ENCODE measurements around the gene ARID3C.

The ARID3C gene

GRCh38 chr9:34636791-34637355 is 8.0 kb upstream of the ARID3C start (continued):
- TF ChIP-seq PRDM2 (tag by site-specific recombination; IDR thresholded peaks at IDR 0.05; ENCODE audit: borderline replicate concordance) (no peak), ZNF202 (tag by site-specific recombination; IDR thresholded peaks at IDR 0.05; ENCODE audit: borderline replicate concordance) (no peak), ZFP69B (tag by site-specific recombination; IDR thresholded peaks at IDR 0.05) (no peak), ZNF677 (tag by site-specific recombination; IDR thresholded peaks at IDR 0.05) (no peak), ZNF366 (tag by site-specific recombination; conservative IDR thresholded peaks at IDR 0.05) (no peak), ZNF571 (tag by site-specific recombination; IDR thresholded peaks at IDR 0.05) (no peak), ZBTB10 (tag by site-specific recombination; IDR thresholded peaks at IDR 0.05) (no peak), ZNF324 (tag by site-specific recombination; IDR thresholded peaks at IDR 0.05) (no peak), ZNF692 (tag by site-specific recombination; IDR thresholded peaks at IDR 0.05) (no peak), ZNF521 (tag by site-specific recombination; IDR thresholded peaks at IDR 0.05) (no peak), ZNF488 (tag by site-specific recombination; IDR thresholded peaks at IDR 0.05) (no peak), ZSCAN5A (tag by site-specific recombination; IDR thresholded peaks at IDR 0.05) (no peak), SP2 (tag by site-specific recombination; IDR thresholded peaks at IDR 0.05) (no peak; the same call in 1 of the 2 replicates), ZNF114 (tag by site-specific recombination; IDR thresholded peaks at IDR 0.05) (no peak), ZNF514 (tag by site-specific recombination; IDR thresholded peaks at IDR 0.05) (no peak), ZNF777 (tag by site-specific recombination; IDR thresholded peaks at IDR 0.05; ENCODE audit: borderline replicate concordance) (no peak), OVOL3 (tag by site-specific recombination; IDR thresholded peaks at IDR 0.05) (no peak), ZNF37A (tag by site-specific recombination; IDR thresholded peaks at IDR 0.05) (no peak), ZBTB8A (tag by site-specific recombination; IDR thresholded peaks at IDR 0.05) (peak; percentile 80), HIC1 (tag by site-specific recombination; IDR thresholded peaks at IDR 0.05) (0 out of 2 replicates have a peak, but pooled peaks have one; percentile 13), KLF17 (tag by site-specific recombination; IDR thresholded peaks at IDR 0.05) (no peak), SCRT1 (tag by site-specific recombination; IDR thresholded peaks at IDR 0.05; ENCODE audit: borderline replicate concordance) (0 out of 2 replicates have a peak, but pooled peaks have one; percentile 64), ZFHX2 (tag by site-specific recombination; conservative IDR thresholded peaks at IDR 0.05) (no peak), TCF7L2 (IDR thresholded peaks at IDR 0.05; ENCODE audit: borderline replicate concordance, low read depth, low read length) (no peak), ZNF473 (tag by site-specific recombination; IDR thresholded peaks at IDR 0.05) (no peak)
